Ramos (cell line): ENCODE measurements around the gene KIF1C.

Experiments
- in situ Hi-C: fragments of 300-500 bp; cut with MboI; formaldehyde crosslinking; loops from one replicate; pipeline ENCODE4 v1.14.3; 2022; ENCODE audit warnings: low sequenced_read_pairs; ENCODE audit not compliant: unreplicated experiment

Gene KIF1C

GRCh38 chr17:4997302-4998026 is at the start of gene KIF1C, which contains the start of gene INCA1:
KIF1C (plus strand) TSS chr17:4997950; CDS start chr17:5000247, 2,297 bp downstream.
INCA1 (minus strand) TSS chr17:4997522; CDS start chr17:4994437, 3,085 bp downstream.
- in situ Hi-C loops, result no loop called here

GRCh38 chr17:4948166-4948930 is 49.4 kb upstream of the KIF1C start, which contains the start of gene PFN1:
PFN1 (minus strand) TSS chr17:4948530; CDS start chr17:4948394, 136 bp downstream.
- in situ Hi-C loops, result no loop called here

GRCh38 chr17:4948931-4949320 is 48.8 kb upstream of the KIF1C start:
- in situ Hi-C loops, result no loop called here

- in situ Hi-C loops, result no loop called here
These were observed 48.3 kb upstream of the KIF1C start for GRCh38 chr17:4949321-4950074.

- in situ Hi-C loops, result no loop called here
These were observed 47.5 kb upstream of the KIF1C start for GRCh38 chr17:4950075-4950745.

- in situ Hi-C loops, result no loop called here
These were observed 47.0 kb upstream of the KIF1C start, which contains the start of gene ENO3 for GRCh38 chr17:4950746-4951204. ENO3 (plus strand) TSS chr17:4951119; CDS start chr17:4951830, 711 bp downstream.

- in situ Hi-C loops, result no loop called here
These were observed 46.3 kb upstream of the KIF1C start for GRCh38 chr17:4951486-4951885.

- in situ Hi-C loops, result no loop called here
These were observed 44.2 kb upstream of the KIF1C start for GRCh38 chr17:4953451-4953961.

- in situ Hi-C loops, result no loop called here
These were observed 42.7 kb upstream of the KIF1C start for GRCh38 chr17:4955091-4955490.

- in situ Hi-C loops, result no loop called here
These were observed 41.2 kb upstream of the KIF1C start for GRCh38 chr17:4956493-4957061.

GRCh38 chr17:4958102-4958501 is 39.6 kb upstream of the KIF1C start:
- in situ Hi-C loops, result no loop called here

- in situ Hi-C loops, result no loop called here
These were observed 38.3 kb upstream of the KIF1C start for GRCh38 chr17:4959261-4959965.

- in situ Hi-C loops, result no loop called here
These were observed 37.3 kb upstream of the KIF1C start for GRCh38 chr17:4960279-4960922.

- in situ Hi-C loops, result no loop called here
These were observed 32.3 kb upstream of the KIF1C start for GRCh38 chr17:4965311-4965986.

- in situ Hi-C loops, result no loop called here
These were observed 30.8 kb upstream of the KIF1C start for GRCh38 chr17:4966844-4967538.

GRCh38 chr17:4967539-4968485 is 29.9 kb upstream of the KIF1C start, which contains the start of gene SPAG7:
SPAG7 (minus strand) TSS chr17:4967817; CDS start chr17:4967804, 13 bp downstream.
- in situ Hi-C loops, result no loop called here
